ENCODE results near the gene RBMS1.
"Not testable (repeated sequence)": the region's sequence is repeated elsewhere in the genome, so short reads cannot be mapped to it uniquely, and the experiment has no call there.

The RBMS1 gene

DNA sequence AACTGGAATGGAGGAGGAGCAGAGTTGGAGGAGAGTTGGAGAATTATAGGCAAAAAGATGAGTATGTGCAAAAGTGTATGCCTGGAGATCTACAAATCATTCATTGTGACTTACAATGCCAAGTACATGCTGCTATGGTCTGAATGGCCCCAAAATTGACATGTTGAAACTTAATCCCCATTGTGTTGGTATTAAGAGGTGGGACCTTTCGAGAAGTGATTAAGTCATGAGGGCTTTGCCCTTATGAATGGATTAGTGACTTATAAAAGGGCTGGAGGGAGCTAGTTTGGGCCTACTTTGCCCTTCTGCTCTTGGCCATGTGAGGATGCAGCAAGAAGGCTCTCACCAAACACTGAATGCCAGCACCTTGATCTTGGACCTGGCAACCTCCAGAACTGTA, 6.3 kb upstream of the RBMS1 start:
- no peak for DNase-seq

DNA sequence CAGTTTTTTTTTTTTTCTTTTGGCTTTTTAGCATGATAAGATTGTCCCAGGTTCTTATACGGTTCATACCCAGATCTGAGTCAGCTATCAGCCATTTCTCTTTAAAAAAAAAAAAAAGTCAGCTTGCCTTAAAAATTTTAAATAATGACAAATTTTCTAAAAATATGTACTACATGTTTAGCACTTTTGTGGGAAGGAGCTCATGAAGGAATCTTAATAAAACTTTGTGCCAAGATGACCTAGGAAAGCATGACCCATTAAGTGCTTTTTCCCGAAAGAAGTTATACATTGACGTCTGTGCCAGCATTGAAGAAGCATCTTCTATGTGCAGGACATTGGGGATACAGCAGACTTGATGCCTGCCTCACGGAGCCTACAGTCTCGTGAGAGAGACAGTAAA, 4.5 kb upstream of the RBMS1 start:
- DNase-seq: no peak

DNA sequence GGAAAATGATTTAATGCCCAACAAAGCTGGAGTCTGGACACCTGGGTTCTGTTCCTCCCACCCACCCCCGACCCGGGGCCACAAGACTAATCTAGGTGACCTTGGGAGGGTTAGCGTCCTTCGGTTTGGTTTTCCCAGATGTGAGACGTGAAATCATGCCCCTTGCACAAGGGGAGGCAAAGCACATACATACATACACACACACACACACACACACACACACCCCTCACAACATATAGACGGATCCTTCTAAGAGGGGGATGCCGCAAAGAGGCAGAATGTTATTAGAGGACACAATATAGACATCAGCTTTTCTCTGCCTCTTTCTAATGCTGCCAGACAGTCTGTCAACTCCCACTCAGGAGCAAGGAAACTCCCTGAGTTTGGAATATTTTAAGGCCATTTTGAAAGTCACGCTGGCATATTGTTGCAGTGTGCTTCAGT, 616 bp upstream of the RBMS1 start:
- DNase-seq: no peak

DNA sequence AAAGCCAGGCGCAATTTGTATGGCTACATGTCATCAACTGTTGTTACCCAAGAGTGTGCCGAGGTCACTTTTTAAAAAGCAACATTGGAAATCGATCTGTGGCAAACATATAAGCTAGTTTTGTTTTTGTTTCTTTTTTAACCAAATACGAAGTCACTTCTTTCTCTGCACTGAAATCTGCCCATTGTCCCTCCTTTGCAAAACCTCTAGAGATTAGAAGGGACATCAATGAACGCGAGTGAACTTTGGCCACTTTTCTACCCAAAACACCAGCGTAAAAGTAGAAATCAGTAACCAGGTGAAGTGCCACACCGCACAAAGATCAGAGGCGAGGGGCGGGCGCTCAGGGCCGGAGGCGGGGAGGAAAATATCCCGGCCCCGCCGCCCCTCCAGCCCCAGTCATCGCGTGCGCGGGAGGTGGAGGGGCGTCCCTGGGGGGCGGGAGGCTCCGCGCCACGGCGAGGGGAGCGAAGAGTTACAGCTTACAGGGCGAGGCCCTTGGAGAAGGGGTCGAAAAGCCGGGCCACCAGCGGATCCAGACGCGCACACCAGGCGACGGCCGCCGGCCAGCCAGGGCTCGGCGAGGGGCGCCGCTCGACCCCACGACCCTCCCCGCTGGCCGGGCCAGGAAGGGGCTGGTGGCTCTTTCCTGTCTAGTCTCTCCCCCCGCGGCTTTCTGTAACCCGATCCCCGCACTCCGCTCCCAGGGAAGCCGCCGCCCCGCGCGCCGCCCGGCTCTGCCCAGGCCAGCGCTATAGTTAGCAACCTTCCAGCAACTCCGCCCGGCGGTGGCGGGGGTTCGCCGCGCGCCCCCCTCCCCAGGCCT, 993 bp downstream of the RBMS1 start:
- peak; percentile 83 for DNase-seq

DNA sequence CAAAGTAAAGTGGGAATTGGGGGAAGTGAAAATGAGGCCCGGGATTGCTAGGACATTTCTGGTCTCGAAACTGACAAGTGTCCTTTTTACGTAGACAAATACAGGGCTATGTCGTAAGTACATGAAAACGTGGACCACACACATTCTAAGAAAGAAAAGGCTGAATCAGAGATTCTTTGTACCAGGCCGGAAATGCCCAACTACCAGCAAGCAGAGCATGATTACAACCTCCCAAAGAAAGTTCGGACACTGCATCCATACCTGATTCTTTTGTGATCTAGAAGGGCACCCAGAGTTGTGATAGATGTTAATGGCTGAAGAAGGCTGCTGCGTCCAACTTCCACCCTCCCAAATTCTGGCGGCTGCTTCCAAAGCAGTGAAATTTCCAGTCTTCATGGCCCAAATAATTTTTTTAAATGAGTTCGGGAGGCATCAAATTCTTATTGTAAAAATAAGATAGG, 1.7 kb downstream of the RBMS1 start:
- no peak for DNase-seq

DNA sequence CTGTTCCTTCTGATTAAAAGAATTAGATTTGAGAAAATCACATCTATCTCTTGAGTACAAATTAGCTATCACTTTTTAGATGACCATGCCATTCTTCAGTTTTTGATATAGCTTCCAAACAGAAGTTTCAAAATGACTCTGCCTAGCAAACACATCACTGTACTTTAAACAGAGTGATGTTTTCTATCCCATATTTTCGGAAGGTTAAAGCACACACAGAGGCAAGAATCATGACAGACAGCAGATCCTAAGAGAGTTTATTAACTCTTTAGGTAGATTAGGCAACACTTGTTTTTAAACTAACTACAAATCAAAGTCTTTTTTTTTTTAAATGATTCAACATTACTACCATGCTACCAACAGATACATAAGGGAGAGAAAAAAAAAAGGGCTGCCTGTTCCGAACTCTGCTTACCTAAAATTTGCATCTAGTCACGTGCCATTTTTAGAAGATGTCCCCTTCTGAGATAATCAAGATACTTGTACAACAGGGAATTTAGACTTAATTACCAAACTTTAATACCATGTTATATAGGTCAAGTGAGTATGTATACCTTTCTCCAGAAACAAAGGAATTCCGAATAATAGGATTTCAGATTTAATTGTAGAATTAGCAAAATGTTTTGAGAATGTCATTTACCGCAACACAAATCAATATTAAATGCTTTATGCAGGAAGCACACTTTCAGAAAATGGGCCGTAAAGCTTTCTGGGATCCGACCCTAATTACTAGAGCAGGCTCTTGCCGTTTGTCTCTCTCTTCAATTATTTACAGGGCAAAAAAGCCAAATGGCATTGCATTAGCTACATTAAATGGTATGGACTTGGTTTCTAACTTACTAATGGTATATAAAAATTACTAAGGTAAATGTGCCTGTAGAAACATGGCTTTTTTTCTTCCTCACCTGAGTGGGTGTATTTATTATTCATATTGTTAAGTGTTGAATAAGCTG, 2.6 kb downstream of the RBMS1 start:
- DNase-seq: no peak

DNA sequence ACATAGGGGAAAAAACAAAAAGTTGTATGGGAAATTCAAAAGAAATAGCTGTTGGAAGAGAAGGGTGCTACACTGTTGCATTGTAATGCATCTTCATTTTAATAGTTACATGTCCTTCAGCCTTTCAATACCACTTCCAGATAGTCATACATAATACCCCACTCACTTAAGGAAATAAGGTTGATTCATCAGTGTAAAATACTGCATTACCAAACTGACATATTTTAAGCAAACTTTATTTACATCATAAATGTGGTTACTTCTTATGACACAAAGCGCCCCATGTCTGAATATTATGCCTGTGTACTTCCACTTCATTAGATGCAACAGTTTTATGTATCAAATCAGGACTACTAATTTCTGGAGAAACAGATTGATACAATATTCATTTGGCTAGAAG, 4.5 kb downstream of the RBMS1 start:
- DNase-seq: no peak

DNA sequence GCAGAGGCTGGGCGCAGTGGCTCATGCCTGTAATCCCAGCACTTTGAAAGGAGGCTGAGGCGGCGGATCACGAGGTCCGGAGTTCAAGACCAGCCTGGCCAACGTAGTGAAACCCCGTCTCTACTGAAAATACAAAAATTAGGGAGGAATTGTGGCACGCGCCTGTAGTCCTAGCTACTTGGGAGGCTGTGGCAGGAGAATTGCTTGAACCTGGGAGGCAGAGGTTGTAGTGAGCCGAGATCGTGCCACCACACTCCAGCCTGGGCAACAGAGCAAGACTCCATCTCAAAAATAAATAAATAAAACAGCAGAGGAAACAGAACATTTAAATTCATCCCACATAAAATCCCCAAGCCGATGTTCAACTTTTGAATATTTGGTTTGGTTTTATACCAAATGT, 5.3 kb downstream of the RBMS1 start:
- not testable (repeated sequence) for DNase-seq

DNA sequence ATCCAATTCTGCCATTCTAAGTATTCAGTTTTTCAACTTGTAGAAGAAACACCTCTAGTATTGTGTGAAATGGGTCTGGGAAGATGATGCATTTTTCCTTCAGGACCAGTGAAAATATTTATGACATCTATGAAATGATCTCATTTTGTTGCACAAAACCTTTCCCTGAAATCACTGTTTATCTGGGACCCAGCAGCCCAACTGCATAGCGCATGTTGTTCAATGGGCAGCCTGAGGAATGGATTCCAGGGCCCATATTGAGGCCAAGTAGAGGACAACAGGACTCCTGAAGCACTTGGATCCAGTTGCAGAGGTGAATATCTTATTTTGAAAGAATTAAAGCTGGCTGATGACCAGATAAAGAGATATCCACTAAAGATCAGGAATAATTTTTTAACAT, 7.3 kb downstream of the RBMS1 start:
- no peak for DNase-seq

DNA sequence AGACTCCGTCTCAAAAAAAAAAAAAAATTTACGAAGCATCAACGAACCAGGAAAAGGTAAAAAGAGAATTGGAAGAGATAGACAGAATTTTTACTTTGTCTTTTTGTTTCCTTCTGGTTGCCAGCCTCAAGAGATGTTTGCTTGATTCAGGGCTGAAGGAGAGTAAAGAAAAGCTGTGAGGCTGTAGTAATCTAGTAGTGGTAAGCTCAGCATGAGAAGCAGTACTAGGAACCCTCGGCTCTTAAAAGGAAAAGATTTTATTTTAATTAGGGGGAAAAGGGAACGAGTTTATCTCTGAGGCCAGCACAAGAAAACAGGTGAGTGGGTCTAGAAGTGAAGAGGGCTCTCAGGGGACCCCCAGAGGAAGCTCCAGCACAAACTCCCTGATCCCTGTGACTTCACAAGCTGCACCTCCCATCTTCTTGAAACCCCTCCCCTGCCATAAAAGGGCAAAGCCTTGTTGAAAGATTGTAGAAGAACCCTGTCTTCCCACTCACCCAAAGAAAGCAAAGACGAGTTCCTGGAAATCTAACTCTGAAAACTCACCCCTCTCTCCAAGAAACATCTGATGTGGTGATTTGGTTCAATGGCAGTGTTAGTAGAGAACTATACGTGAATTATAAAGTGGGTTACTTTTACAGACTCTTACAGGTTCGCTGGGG, 8.6 kb downstream of the RBMS1 start:
- no peak for DNase-seq

DNA sequence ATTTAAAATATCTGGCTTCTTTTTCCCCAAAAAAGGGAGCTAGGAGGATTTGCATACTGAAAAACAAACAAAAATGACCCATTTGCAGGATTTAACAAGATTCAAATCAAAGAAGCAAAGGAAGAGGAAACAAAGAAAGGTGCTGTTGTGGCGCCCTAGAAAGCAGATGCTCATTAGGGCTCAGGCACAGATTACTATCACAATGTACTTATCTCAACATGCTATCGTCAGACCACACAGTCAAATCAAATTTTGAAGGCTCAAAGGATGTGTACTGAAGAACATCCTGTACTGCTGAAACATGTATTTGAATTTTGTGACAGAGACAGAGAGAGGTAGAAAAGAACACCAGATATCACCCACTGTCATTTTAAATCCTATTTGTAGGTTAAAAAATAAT, 10.9 kb downstream of the RBMS1 start:
- DNase-seq: no peak

DNA sequence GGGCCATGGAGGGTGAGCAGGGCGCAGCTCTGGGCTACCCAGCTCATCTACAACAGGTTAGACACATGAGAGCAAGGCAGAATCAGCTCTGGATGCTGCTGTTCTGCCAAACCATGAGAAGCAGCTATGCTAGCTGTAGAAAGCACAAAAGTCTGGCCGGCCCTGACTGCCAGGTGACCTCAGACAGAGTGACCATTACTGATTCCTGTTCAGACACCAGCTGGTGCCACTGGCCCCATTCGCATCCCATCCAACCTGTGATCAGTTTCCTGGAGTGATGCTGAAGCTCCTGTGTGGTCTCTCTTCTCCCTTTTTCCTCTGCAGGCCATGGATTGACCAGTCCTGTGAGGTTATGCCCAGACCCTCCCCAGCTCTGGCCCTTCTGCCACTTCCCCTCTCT, 14.3 kb downstream of the RBMS1 start:
- DNase-seq: no peak

DNA sequence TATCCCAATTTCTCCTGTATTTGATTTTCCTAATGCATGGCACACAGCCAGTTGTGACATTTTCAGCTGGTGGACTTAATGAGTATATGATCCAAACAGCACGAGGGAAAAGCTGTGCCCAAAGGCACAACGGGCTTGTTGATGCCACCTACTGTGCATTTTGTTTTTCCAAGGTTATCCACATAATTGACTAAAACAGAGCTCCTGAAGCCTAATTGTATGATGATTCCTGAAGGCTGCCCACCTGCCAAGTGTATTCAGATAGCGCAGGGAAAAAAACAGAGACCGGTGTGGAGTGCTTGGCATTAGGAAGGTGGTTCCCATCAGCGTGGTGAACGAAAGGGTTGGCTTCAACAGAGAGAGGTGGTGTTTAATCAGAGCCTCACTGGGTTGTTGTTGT, 14.9 kb downstream of the RBMS1 start:
- DNase-seq: no peak

DNA sequence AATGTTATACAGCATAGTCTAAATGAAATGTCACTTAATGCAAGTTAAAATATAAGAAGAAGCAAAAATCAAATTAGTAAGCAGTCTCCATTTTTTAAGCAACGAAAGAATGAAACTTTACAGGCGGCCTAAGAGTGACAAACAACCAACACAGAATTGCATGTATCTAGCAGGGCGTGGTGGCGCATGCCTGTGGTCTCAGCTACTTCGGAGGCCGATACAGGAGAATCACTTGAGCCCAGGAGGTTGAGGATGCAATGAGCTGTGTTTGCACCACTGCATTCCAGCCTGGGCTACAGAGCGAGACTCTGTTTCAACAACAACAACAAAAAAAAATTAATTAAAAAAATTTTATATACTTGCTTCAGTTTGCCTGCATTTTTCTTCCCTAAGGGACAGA, 16.6 kb downstream of the RBMS1 start:
- DNase-seq: no peak

DNA sequence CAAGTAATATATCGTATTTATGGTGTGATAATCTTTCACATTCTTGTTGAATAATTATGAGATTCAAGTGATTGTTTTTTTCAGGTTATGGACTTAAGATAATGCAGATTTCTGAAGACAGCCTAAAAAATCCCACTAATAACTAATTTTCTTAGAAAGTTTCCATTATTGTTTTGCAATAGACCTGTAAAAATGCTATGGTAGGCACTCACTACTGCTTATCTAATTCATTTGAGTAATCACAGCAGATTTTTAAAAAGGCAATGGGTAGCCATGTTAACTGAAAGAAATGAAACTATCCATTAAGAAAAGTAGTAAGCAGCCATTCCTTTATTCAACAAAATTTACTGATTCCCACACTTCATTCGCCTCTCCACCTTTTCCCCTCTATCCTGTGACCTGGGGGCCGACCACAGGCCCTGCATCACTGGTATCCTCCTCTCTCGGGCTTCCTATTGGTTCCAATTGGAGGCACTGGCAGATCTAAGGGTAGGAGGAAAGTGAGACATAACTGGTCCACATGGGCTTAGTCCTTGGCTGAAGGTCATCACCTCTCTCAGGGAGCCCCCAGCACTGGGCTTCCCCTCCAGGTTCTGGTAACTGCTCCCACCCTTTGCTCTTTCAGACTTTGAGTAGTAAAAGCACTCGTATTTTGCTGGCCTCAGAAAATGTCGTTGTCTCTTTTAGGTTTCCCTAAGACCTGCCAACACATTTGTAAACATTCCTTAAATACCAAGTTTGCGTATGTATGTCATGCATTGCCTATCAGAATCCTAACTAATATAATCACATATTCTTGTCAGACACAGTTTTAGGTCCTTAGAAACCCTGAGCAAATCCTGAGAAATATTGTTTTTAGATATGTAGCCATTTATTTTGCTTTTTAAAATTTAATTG, 18.5 kb downstream of the RBMS1 start:
- DNase-seq: no peak

DNA sequence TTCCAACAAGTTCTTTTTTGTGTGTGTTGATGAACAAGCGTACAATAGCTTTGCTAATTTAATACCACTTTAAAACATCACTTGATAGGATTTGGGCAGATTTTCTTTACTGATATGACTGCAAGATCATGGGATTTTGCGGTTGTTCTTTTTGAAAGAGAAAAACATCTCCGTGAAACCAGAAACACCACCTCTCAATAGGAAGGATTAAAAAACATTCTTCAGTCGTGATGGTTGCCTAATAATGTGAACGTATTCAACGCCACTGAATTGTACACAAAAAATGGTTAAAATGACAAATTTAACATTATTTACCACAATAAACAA, 19.3 kb downstream of the RBMS1 start:
- no peak for DNase-seq

DNA sequence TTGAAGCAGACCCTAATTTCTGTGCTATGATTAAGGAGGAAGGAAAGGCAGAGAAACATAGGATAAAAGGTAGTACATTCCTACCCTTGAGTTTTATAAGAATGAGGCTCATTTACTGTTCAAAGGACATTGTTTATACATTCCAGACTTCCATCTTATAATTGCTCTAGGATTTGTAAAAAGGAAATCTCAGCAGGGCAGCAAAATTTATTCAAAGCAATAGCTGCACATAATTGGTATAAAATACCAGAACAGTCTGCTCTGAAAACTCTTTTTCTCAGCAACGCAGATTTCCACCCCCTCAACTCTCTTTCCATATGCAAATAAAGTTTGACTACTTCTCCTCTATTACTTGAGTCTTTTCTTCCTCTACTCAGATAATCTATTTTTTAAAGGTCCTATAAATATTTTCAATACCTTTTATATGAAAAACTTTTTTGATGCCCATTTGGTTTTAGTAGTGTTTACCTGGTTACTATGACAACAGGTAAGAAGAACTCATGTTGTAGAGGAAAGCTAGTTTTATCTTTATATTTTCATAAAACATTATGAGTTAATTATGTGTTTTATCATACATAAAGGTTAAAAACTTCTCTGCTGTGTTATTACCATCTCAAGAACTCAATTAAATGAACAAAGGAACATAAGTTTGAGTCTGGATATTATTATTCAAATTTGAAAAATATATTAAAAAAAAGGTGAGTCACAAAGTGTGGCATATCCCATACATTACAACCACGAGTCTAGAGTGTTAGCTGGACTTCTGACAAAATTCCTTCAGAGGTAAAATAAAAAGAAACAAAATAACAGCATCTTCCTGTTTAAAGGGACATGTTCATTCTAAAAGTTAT, 19.9 kb downstream of the RBMS1 start:
- DNase-seq: no peak

DNA sequence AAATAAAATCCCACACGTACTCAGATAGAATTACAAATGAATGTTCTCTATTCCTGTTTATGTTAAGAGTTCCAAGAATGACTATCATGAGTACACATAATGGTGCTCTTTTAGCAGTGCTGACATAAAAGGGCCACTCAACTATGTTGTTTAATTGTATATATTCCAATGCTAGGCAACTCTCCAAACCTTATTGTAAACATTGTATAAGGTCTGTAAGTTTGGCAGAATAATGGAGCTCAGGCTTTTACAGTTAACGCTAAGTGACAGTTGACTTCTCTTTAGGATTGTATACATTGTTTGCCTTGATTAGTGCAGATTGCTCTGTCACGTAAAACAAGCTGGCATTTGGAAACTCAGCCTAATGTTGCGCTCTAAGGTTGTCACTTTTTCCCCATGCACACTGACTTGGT, 20.8 kb downstream of the RBMS1 start:
- no peak for DNase-seq

DNA sequence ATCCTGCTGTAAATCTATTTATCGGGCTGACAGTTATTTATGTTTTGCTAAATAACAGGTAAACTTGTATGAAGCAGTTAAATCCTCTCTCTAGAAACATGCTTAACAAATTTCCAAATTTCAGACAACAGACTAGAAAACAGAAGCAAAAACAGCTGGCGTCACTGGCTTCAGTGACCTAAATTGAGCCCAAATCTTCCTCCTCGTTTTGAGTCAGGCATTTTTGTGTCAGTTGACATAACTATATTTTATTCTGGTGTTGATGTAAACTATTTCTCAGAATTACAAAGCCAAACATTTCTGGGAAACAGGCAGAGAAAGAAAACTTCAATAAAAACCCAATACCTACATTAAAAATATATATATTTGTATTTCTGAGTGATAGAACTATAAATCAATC, 21.7 kb downstream of the RBMS1 start:
- no peak for DNase-seq

DNA sequence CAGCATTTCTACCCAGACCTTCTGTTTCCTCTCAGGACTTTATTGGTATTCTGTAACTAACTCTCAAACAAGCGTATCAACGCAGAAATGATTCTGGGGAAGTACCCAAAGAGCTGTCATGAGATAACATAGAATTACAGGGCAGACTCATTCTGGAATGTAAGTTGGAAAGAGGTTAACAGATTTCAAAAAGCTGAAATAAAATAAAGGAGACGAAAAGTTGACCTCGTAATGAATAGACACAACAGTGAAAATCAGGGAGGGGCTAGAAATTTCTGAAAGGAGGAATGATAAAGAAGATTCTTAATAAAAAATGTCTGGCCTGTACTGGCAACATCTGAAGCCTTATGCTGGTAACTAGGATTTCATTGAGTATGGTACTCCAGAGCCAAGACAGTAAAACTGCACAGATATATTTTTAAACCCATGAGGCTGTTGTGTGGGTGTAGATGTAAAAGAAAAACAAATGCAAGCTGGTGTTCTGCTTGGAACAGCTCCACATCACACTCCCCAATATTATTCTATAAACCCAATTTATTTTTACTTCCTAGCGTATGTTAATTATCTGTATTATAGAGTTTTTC, 23.9 kb downstream of the RBMS1 start:
- no peak for DNase-seq

DNA sequence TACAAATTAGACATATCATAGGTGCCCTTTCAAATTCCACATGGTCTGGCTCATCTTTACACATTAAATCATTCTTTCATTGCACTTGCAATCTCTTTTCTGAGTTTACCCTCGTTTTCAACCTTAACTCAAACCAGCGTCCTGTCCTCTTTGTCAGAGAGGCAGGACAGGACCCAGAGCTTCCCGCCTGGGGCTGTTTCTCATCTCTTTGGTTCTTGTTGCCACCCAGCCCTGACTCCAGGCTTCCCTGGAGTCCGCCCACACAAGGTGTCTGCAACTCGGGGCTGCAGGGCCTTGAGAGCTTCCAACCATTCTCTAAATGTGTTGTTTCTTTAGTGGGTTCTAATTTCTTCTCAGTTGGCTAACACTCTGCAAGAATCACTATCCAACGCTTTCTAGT, 24.4 kb downstream of the RBMS1 start:
- DNase-seq: no peak
